ENCODE data around the gene FAAP20. TPM values are rescaled to one million over a fixed set of nuclear protein-coding genes. Genes with fewer than 3 reads are reported as not detected.

The FAAP20 gene
- total RNA-seq, 1 donor, result 25.3 TPM

DNA sequence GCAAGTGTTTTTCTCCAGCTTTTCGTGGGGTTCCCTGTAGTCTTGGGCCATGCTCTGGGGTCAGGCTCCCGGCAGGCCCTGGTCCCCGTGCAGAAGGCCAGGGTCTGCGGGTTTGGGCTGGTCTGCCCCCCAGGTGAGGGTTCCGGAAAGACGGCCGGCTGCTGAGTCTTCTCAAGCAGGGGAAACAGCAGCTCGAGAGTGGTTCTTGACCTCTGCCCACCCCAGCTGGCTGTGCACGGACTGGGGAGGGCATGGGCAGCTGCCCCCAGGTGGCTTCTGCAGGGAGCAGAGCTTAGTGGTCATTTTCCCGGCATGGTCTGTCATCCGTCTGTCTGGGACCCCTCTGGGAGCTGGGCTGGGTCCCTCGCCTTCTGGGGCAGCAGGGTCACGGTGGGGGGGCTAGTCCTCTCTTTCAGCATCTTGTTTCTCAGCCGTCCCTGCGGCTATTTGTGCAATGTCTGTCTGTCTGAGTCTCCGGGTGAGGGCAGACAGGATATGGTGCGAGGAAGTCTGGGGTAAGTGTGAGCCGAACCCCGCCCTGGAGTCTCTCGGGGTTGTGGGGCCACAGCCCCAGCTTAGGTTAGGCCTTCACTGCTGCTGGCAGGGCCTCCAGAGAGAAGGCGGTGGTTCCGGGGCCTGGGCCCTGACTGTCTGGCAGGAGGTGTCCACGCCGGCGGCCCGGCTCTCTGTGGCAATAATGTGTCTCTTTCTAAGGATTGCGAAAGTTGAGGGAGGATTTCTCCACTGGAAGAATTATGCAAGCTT lies 39.6 kb upstream of the FAAP20 start:
- DNase-seq (ENCODE audit: insufficient read length, low spot score, missing footprints), result peak; percentile 99
- H3K27me3 ChIP-seq (ENCODE audit: insufficient read depth, low read length), result no peaks in the 10 kb centered on the region
- peaks cover 96% of the 10 kb centered on the region for H4K20me1 ChIP-seq (ENCODE audit: insufficient read depth, low read length)
- H3K4me1 ChIP-seq (ENCODE audit: insufficient read depth, low read length), result peaks cover 69% of the 10 kb centered on the region
- peaks cover 4% of the 10 kb centered on the region for H3K36me3 ChIP-seq (ENCODE audit: insufficient read depth, low read length)
- H3K79me2 ChIP-seq (ENCODE audit: insufficient read depth, low read length), result peaks cover 99% of the 10 kb centered on the region
- H2AFZ ChIP-seq (ENCODE audit: low read length), result no peak overlapping the region
- peak overlapping the region; percentile 69 for H3K27ac ChIP-seq (ENCODE audit: low read depth, low read length)
- H3K9me3 ChIP-seq (ENCODE audit: low read depth, low read length), result no peaks in the 10 kb centered on the region
- peak overlapping the region; percentile 85 for H3K4me2 ChIP-seq (ENCODE audit: insufficient read depth, low read length)
- H3K4me3 ChIP-seq (ENCODE audit: insufficient read depth, low read length), result peak overlapping the region; percentile 88
- TF ChIP-seq CTCF (IDR thresholded peaks at IDR 0.05; ENCODE audit: extremely low read depth, low read depth, low read length), result no peak

- peak overlapping the region; percentile 69 for H3K27ac ChIP-seq (ENCODE audit: low read depth, low read length)
- peak overlapping the region; percentile 85 for H3K4me2 ChIP-seq (ENCODE audit: insufficient read depth, low read length)
- no peak for TF ChIP-seq CTCF (IDR thresholded peaks at IDR 0.05; ENCODE audit: extremely low read depth, low read depth, low read length)
- peaks cover 69% of the 10 kb centered on the region for H3K4me1 ChIP-seq (ENCODE audit: insufficient read depth, low read length)
- peaks cover 7% of the 10 kb centered on the region for H3K36me3 ChIP-seq (ENCODE audit: insufficient read depth, low read length)
- H2AFZ ChIP-seq (ENCODE audit: low read length), result no peak overlapping the region
- H3K9me3 ChIP-seq (ENCODE audit: low read depth, low read length), result no peaks in the 10 kb centered on the region
- H4K20me1 ChIP-seq (ENCODE audit: insufficient read depth, low read length), result peaks cover 94% of the 10 kb centered on the region
- H3K27me3 ChIP-seq (ENCODE audit: insufficient read depth, low read length), result no peaks in the 10 kb centered on the region
- no peak for DNase-seq (ENCODE audit: insufficient read length, low spot score, missing footprints)
- H3K4me3 ChIP-seq (ENCODE audit: insufficient read depth, low read length), result peak overlapping the region; percentile 88
- peaks cover 99% of the 10 kb centered on the region for H3K79me2 ChIP-seq (ENCODE audit: insufficient read depth, low read length)
These were observed 38.9 kb upstream of the FAAP20 start for GRCh38 chr1:2233468-2233867.

DNA sequence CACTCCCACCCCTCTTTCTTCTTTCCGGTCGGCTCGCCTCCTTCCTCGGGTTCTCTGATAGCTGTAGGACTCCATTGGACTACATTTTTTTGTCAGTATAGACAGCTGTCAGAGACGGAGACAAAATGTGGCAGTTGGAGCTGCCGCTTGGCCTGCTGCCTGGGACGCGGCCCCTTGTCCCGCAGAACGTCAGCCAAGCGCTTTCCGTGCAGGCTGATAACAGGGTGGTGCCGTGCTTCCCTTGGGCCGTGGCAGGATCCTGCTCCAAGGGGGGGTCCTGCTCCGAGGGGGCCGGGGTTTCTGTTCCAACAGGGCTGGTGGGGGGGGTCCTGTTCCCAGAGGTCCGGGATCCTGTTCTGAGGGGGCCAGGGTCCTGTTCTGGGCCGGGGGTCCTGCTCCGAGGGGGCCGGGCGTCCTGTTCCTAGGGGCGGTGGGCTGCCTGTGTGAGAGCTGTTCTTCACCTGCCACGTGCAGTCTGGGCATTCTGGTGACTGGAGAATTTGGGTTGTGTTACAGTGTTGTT lies 38.4 kb upstream of the FAAP20 start:
- H3K27me3 ChIP-seq (ENCODE audit: insufficient read depth, low read length), result no peaks in the 10 kb centered on the region
- H3K27ac ChIP-seq (ENCODE audit: low read depth, low read length), result peak overlapping the region; percentile 69
- H3K9me3 ChIP-seq (ENCODE audit: low read depth, low read length), result no peaks in the 10 kb centered on the region
- peaks cover 94% of the 10 kb centered on the region for H3K79me2 ChIP-seq (ENCODE audit: insufficient read depth, low read length)
- peaks cover 64% of the 10 kb centered on the region for H3K4me1 ChIP-seq (ENCODE audit: insufficient read depth, low read length)
- no peak for TF ChIP-seq CTCF (IDR thresholded peaks at IDR 0.05; ENCODE audit: extremely low read depth, low read depth, low read length)
- peak overlapping the region; percentile 88 for H3K4me3 ChIP-seq (ENCODE audit: insufficient read depth, low read length)
- DNase-seq (ENCODE audit: insufficient read length, low spot score, missing footprints), result peak; percentile 82
- no peak overlapping the region for H2AFZ ChIP-seq (ENCODE audit: low read length)
- H4K20me1 ChIP-seq (ENCODE audit: insufficient read depth, low read length), result peaks cover 90% of the 10 kb centered on the region
- peaks cover 7% of the 10 kb centered on the region for H3K36me3 ChIP-seq (ENCODE audit: insufficient read depth, low read length)
- peak overlapping the region; percentile 85 for H3K4me2 ChIP-seq (ENCODE audit: insufficient read depth, low read length)

DNA sequence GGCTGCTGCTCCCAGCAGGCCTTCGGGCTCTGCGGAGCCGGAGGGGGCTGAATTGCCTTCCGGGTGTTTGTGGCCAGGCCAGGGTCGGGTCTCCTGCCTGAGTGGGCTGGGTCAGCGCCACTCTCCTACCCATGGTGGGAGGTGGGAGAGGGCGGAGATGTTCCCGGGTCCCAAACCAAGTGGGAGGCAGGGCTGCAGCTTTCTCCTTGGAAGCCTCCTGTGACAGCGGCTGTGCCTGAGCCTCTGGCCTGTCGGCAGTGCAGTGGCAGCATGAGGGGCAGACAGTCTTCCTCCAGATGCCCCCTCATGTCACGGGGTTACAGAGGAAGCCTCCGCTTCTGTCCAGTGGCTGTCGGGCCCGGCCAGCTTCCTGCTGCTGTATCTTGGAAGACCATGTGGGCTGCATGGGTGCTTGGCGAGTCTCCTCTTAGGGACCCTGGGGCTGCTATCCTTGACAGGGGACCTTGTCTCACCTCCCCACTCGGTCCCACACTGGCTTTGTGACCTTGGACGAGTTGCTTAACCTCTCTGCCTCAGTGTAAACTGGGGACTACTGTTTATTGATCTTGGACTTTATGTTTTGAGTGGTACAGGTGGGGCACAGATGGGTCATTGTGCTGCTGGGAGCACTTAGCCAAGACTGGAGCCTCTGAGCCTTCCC lies 37.8 kb upstream of the FAAP20 start:
- peak overlapping the region; percentile 69 for H3K27ac ChIP-seq (ENCODE audit: low read depth, low read length)
- peaks cover 84% of the 10 kb centered on the region for H4K20me1 ChIP-seq (ENCODE audit: insufficient read depth, low read length)

More for the DNA sequence above, 37.8 kb upstream of the FAAP20 start:
- no peak for TF ChIP-seq CTCF (IDR thresholded peaks at IDR 0.05; ENCODE audit: extremely low read depth, low read depth, low read length)
- Histone ChIP-seq H3K79me2 (ENCODE audit: insufficient read depth, low read length) (peaks cover 88% of the 10 kb centered on the region), H3K27me3 (ENCODE audit: insufficient read depth, low read length) (no peaks in the 10 kb centered on the region), H3K36me3 (ENCODE audit: insufficient read depth, low read length) (peaks cover 7% of the 10 kb centered on the region), H3K9me3 (ENCODE audit: low read depth, low read length) (no peaks in the 10 kb centered on the region), H3K4me2 (ENCODE audit: insufficient read depth, low read length) (peak overlapping the region; percentile 85), H3K4me3 (ENCODE audit: insufficient read depth, low read length) (peak overlapping the region; percentile 88), H2AFZ (ENCODE audit: low read length) (no peak overlapping the region), H3K4me1 (ENCODE audit: insufficient read depth, low read length) (peaks cover 58% of the 10 kb centered on the region)
- DNase-seq (ENCODE audit: insufficient read length, low spot score, missing footprints), result peak; percentile 86

All from osteoblast (primary cell).